ENCODE data around the gene AUTS2.

GRCh38 chr7:69786730-69787395, 188.6 kb downstream of the AUTS2 start:
- no peak for TF ChIP-seq CTCF (IDR thresholded peaks at IDR 0.05)
- no peak for TF ChIP-seq EP300 (IDR thresholded peaks at IDR 0.05; ENCODE audit: low read depth)
- TF ChIP-seq POLR2A (IDR thresholded peaks at IDR 0.05), result no peak
- no peak for TF ChIP-seq POLR2AphosphoS5 (IDR thresholded peaks at IDR 0.05)
